Naive thymus-derived CD4-positive, alpha-beta T cell (primary cell): ENCODE data around the gene FILIP1L. TPM values are rescaled to one million over a fixed set of nuclear protein-coding genes. Genes with fewer than 3 reads are reported as not detected.

Experiments
- ATAC-seq: fragments of 150-1000 bp; cut with Tn5 transposase; 2 replicates; pipeline ENCODE4 v1.10.0; 2021; ENCODE audit warnings: mild to moderate bottlenecking, moderate library complexity
- CTCF ChIA-PET: fragments of 350-600 bp; sonication (Branson Sonifier 250); formaldehyde crosslinking; loops from one replicate; lab custom pipeline; 2021; ENCODE audit warnings: antibody characterized with exemption; lab: Charles Lee
- POLR2A ChIA-PET: fragments of 350-600 bp; sonication (Branson Sonifier 250); formaldehyde crosslinking; loops from one replicate; lab custom pipeline; 2021; ENCODE audit warnings: antibody characterized with exemption, inconsistent platforms; lab: Charles Lee
- DNase-seq, 9 donors: peaks; one replicate each; pipeline versions ENCODE4 v3.0.0 to v3.0.0-alpha.2; 2020 to 2022; ENCODE audit warnings: mixed read lengths in 1 of 9
- H3K27ac ChIP-seq: one replicate; pipeline ENCODE4 v1.7.0; 2013; ENCODE audit warnings: mild to moderate bottlenecking, low read depth, low read length, moderate library complexity
- H3K27me3 ChIP-seq, 2 donors: one replicate each; pipeline ENCODE4 v1.7.0; 2013; ENCODE audit warnings: low read length in 2 of 2, mild to moderate bottlenecking in 2 of 2, moderate library complexity in 2 of 2; ENCODE audit not compliant: control insufficient read depth in 2 of 2, insufficient read depth in 2 of 2
- H3K36me3 ChIP-seq, 3 experiments: 1 replicate in 2 of 3; 2 replicates in 1 of 3; pipeline ENCODE4 v1.7.0; 2013; ENCODE audit warnings: low read length in 3 of 3, mild to moderate bottlenecking in 3 of 3, moderate library complexity in 1 of 3; ENCODE audit not compliant: insufficient read depth in 3 of 3, control insufficient read depth in 2 of 3
- H3K4me1 ChIP-seq, 2 donors: one replicate each; pipeline ENCODE4 v1.7.0; 2013; ENCODE audit warnings: low read length in 2 of 2, mild to moderate bottlenecking in 2 of 2, moderate library complexity in 1 of 2; ENCODE audit not compliant: control insufficient read depth in 2 of 2, insufficient read depth in 2 of 2
- H3K4me3 ChIP-seq: 2 replicates; pipeline ENCODE4 v1.7.0; 2013; ENCODE audit warnings: mild to moderate bottlenecking, low read length
- H3K9me3 ChIP-seq, 3 experiments: 1 replicate in 2 of 3; 2 replicates in 1 of 3; pipeline ENCODE4 v1.7.0; 2013; ENCODE audit warnings: low read length in 3 of 3; ENCODE audit not compliant: control insufficient read depth in 2 of 3
- H3K27ac Mint-ChIP-seq, 9 donors: one replicate each; pipeline ENCODE4 v1.8.0; 2020 to 2022; ENCODE audit warnings: mixed read lengths in 9 of 9, mild to moderate bottlenecking in 8 of 9, moderate library complexity in 5 of 9, inconsistent platforms in 2 of 9
- H3K27me3 Mint-ChIP-seq, 5 donors: one replicate each; pipeline ENCODE4 v1.8.0; 2021 to 2022; ENCODE audit warnings: mixed read lengths in 5 of 5, mild to moderate bottlenecking in 1 of 5
- H3K36me3 Mint-ChIP-seq, 5 donors: one replicate each; pipeline ENCODE4 v1.8.0; 2020 to 2022; ENCODE audit warnings: mixed read lengths in 5 of 5, mild to moderate bottlenecking in 3 of 5, inconsistent platforms in 1 of 5
- H3K4me1 Mint-ChIP-seq, 7 donors: one replicate each; pipeline ENCODE4 v1.8.0; 2020 to 2022; ENCODE audit warnings: mixed read lengths in 7 of 7, mild to moderate bottlenecking in 3 of 7, inconsistent platforms in 1 of 7
- H3K4me3 Mint-ChIP-seq, 10 donors: one replicate each; pipeline ENCODE4 v1.8.0; 2020 to 2022; ENCODE audit warnings: mild to moderate bottlenecking in 10 of 10, mixed read lengths in 10 of 10, moderate library complexity in 6 of 10, inconsistent platforms in 2 of 10
- H3K9me3 Mint-ChIP-seq, 11 donors: one replicate each; pipeline ENCODE4 v1.8.0; 2020 to 2022; ENCODE audit warnings: mixed read lengths in 11 of 11, mild to moderate bottlenecking in 4 of 11, inconsistent platforms in 1 of 11, moderate library complexity in 1 of 11
- intact Hi-C, 2 donors: fragments of 100-400 bp; cut with micrococcal nuclease; formaldehyde crosslinking; loops; one replicate each; pipeline ENCODE4 v1.15.1; 2023
- polyA plus RNA-seq, 2 donors: library from polyadenylated mRNA; unstranded; fragments of 300-500 nt; fragmentation: Illumina TruSeq; gene quantifications; one replicate each; pipeline ENCODE4 v1.2.3, GENCODE V29; 2021
- total RNA-seq, 6 experiments: library from RNA in 5 of 6; stranded (reverse) in 5 of 6; gene quantifications; 1 replicate in 5 of 6; 2 replicates in 1 of 6; pipeline ENCODE4 v1.2.3 and lab custom pipeline; 2021 to 2026

Gene FILIP1L
- total and polyA plus RNA-seq, 7 experiments from 2014 or later: 0.13 to 6.7 (median 0.39) TPM; not detected in 2

DNA sequence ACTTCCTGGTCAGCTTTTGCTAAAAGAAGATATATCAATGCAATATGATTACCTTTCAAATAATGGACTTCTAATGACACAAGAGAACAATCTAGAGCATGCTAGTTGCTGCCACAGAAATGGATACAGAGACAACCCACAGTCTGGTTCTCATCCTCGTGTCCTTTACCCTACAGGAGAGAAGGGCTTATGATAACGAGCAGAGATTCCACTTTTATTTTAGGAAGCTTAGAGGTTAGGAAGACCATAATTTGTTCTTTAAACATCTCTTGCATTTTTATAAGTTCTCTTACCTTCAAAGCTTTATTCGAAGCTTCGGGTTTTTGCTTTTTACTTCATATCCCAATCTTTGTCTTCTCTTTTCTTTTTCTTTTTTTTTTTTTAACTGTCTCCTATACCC, 39.1 kb downstream of the FILIP1L start:
- H3K4me3 Mint-ChIP-seq: peak overlapping the region in 5 of 10 donors; percentile 11 to 70 (median 50)
- H3K4me3 ChIP-seq: no peak overlapping the region
- no peaks in the 10 kb centered on the region for H3K36me3 ChIP-seq
- H3K27me3 Mint-ChIP-seq: no peaks in the 10 kb centered on the region
- no peak for DNase-seq
- H3K27ac ChIP-seq: no peak overlapping the region
- peaks cover 0 to 32% (median 4%) of the 10 kb centered on the region in 5 donors for H3K36me3 Mint-ChIP-seq
- H3K27me3 ChIP-seq: no peaks in the 10 kb centered on the region
- H3K27ac Mint-ChIP-seq: peak overlapping the region in 2 of 9 donors; percentile 53 to 83
- H3K9me3 Mint-ChIP-seq: peaks cover 0 to 12% (median 0%) of the 10 kb centered on the region in 11 donors
- ATAC-seq: no peak
- ChIA-PET CTCF (interaction anchor here (0.8 kb wide), 1 partner anchor 258 kb away, joined by 3 read pairs; no protein-coding TSS in a partner anchor), POLR2A (no interaction called here)
- H3K4me1 Mint-ChIP-seq: peaks cover 30 to 57% (median 50%) of the 10 kb centered on the region in 7 donors
- intact Hi-C loops: no loop called here
- H3K9me3 ChIP-seq: no peaks in the 10 kb centered on the region
- peaks cover 16 to 31% of the 10 kb centered on the region in 2 donors for H3K4me1 ChIP-seq

DNA sequence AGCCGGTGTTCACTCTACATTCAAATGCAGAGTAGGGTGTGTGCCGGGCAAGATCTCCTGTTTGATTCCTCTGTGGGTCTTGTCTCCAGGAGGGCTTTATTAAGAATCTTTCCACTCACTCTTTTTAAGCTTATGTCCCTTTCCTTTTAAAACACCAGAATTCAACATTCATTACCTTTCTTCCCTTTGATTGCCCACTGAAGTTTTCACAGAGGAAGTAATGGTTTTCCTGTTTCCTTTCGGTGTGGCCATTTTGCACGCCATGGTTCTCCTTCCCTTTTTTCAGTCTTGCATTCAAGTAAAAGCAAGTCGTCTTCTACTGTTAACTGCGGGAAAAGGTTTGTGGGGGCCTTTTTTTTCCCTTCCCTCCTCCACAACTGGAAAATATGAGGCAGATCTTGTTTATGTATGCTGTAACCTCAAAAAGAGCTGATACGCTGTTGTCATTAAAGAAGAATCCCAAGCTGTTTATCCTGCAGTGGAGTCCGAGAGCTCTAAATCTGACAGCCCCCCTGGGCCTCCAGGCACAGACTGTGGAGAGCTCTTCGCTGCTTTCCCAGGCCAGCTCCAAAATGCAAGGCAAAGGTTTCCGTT, 40.5 kb downstream of the FILIP1L start:
- peaks cover 0 to 12% (median 0%) of the 10 kb centered on the region in 11 donors for H3K9me3 Mint-ChIP-seq
- intact Hi-C loops: loop anchor here in 1 of 2 donors (2.0 kb wide), 2 partner anchors 207 to 327 kb away; partner anchors contain the start of genes LNP1 and TOMM70
- ATAC-seq: no peak

DNA sequence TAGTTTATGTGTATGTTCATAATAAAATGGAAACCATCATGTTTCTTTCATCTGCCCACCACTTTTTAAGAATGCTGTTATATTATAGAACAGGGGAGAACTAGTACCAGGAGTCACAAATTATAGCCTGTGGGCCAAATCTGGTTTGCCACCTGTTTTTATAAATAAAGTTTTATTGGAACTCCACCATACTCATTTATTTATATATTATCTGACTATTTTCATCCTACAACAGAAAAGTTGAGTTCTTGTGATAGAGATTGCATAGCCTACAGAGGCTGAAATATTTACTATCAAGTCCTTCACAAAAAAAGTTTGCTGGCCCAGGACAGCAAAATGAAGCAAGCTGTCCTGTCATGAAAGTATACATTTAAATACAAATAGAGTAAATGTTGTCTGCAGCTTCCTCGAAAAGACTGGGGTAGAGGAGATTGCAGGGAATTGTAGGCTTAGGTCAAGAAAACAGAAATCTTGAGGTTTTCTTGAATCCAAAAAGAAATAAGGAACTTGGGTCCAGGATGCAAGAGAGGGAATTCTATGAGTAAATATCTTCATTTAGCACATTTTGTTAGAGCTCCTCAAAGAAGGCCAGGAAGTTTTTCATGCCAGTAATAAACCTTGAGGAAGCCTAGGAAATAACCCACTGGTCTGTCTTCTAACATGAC, 41.1 kb downstream of the FILIP1L start:
- peaks cover 16 to 31% of the 10 kb centered on the region in 2 donors for H3K4me1 ChIP-seq
- peaks cover 0 to 34% (median 0%) of the 10 kb centered on the region in 5 donors for H3K36me3 Mint-ChIP-seq

More for the DNA sequence above, 40.5 kb downstream of the FILIP1L start:
- Histone ChIP-seq H3K27me3 (no peaks in the 10 kb centered on the region), H3K4me3 (peak overlapping the region; percentile 8), H3K9me3 (no peaks in the 10 kb centered on the region), H3K27ac (no peak overlapping the region), H3K36me3 (no peaks in the 10 kb centered on the region), H3K4me1 (peaks cover 16 to 31% of the 10 kb centered on the region in 2 donors)
- POLR2A ChIA-PET: interaction anchor here (0.6 to 1.0 kb wide), 3 partner anchors 187 to 1249 kb away, joined by 3 to 5 read pairs (median 3); partner anchors contain the start of gene TBC1D23
- H3K36me3 Mint-ChIP-seq: peaks cover 0 to 34% (median 0%) of the 10 kb centered on the region in 5 donors
- H3K27me3 Mint-ChIP-seq: no peaks in the 10 kb centered on the region
- H3K27ac Mint-ChIP-seq: peak overlapping the region in 4 of 9 donors; percentile 10 to 92 (median 38)
- peak overlapping the region; percentile 54 to 82 (median 76) for H3K4me3 Mint-ChIP-seq
- peak in 3 of 9 donors; percentile 2 to 32 (median 10) for DNase-seq
- CTCF ChIA-PET: no interaction called here
- peaks cover 33 to 69% (median 58%) of the 10 kb centered on the region in 7 donors for H3K4me1 Mint-ChIP-seq

DNA sequence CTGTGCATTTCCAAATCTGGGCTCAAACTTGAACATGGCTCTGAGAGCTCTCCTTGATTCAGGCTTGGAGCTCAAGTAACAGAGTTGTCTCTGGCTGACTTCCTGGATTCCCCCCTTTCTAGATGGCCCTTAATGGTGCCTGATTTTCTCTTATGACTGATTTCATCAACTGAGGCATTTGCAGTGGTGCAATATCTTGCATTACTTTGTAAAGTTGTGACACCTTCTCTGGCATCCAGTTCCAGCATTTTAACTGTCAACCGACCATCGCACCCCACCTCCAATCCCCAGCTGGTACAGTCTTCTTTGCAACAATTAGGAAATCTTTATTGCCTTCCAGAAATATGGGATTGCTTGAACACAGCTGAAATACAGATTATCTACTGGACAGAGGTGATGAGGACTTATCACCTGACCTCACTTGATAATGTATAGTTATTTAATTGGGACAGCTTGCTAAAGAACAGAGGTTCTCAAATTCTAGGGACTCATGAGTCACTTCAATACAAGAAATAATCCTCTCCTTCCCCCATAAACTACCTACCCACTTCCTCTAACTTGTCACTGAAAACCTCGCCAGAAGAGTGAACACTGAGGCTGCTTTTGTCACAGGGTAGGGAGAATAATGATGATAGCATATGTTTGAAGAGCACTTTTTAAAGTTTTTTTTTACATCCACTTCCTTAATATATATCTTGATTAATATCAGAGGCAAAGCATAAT, 41.8 kb downstream of the FILIP1L start:
- peaks cover 0 to 34% (median 0%) of the 10 kb centered on the region in 5 donors for H3K36me3 Mint-ChIP-seq
- intact Hi-C loops: loop anchor here in 1 of 2 donors (1.0 to 2.0 kb wide), 3 partner anchors 15 to 328 kb away; partner anchors contain the start of genes LNP1 and TOMM70
- no peak overlapping the region for H3K27ac ChIP-seq
- peak overlapping the region in 4 of 9 donors; percentile 17 to 92 (median 20) for H3K27ac Mint-ChIP-seq
- H3K27me3 ChIP-seq: no peaks in the 10 kb centered on the region
- POLR2A ChIA-PET: no interaction called here
- H3K4me1 ChIP-seq: peaks cover 16 to 31% of the 10 kb centered on the region in 2 donors
- peaks cover 33 to 71% (median 59%) of the 10 kb centered on the region in 7 donors for H3K4me1 Mint-ChIP-seq
- H3K9me3 ChIP-seq: no peaks in the 10 kb centered on the region
- H3K9me3 Mint-ChIP-seq: peaks cover 0 to 12% (median 0%) of the 10 kb centered on the region in 11 donors
- H3K36me3 ChIP-seq: no peaks in the 10 kb centered on the region
- no peak overlapping the region for H3K4me3 ChIP-seq
- CTCF ChIA-PET: interaction anchor here (1.0 kb wide), 1 partner anchor 189 kb away, joined by 3 read pairs; no protein-coding TSS in a partner anchor
- DNase-seq (peak in 2 of 9 donors; percentile 13 to 17), ATAC-seq (peak; percentile 67)
- no peaks in the 10 kb centered on the region for H3K27me3 Mint-ChIP-seq
- H3K4me3 Mint-ChIP-seq: peak overlapping the region in 9 of 10 donors; percentile 6 to 82 (median 47)

More for the DNA sequence above, 41.1 kb downstream of the FILIP1L start:
- POLR2A ChIA-PET: interaction anchor here (1.0 kb wide), 1 partner anchor 187 kb away, joined by 3 read pairs; the partner anchor contains the start of gene TBC1D23
- Mint-ChIP-seq H3K4me3 (peak overlapping the region; percentile 54 to 82 (median 76)), H3K27ac (peak overlapping the region in 4 of 9 donors; percentile 10 to 92 (median 38)), H3K4me1 (peaks cover 33 to 71% (median 59%) of the 10 kb centered on the region in 7 donors), H3K27me3 (no peaks in the 10 kb centered on the region), H3K9me3 (peaks cover 0 to 12% (median 0%) of the 10 kb centered on the region in 11 donors)
- intact Hi-C loops: loop anchor here in 1 of 2 donors (2.0 kb wide), 2 partner anchors 206 to 328 kb away; partner anchors contain the start of genes LNP1 and TOMM70
- no peaks in the 10 kb centered on the region for H3K27me3 ChIP-seq
- no peaks in the 10 kb centered on the region for H3K36me3 ChIP-seq
- no peak overlapping the region for H3K27ac ChIP-seq
- CTCF ChIA-PET: no interaction called here
- no peaks in the 10 kb centered on the region for H3K9me3 ChIP-seq
- no peak for ATAC-seq
- no peak for DNase-seq
- H3K4me3 ChIP-seq: no peak overlapping the region

DNA sequence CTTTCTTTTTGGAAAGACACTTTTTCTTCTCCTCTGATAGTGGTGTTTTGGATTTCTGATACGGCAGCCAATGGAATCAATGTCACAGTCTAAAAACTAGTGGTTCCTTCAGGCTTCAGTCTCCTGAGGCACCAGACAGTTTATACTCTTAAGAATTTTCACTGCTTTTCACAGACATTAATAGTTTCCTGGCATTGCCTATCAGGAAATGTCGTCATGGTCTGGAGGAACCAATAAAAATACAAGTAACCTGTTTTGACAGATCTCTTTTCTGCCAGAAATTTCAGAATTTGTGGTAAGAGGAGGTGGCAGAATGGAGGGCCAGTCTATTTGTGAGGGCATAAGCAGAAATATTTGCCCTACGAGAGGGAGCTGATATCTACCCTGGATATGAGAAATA, 44.8 kb downstream of the FILIP1L start:
- intact Hi-C loops: loop anchor here (1.0 to 5.0 kb wide), 8 partner anchors 21 to 523 kb away; no protein-coding TSS in a partner anchor
- H3K9me3 Mint-ChIP-seq: peaks cover 0 to 12% (median 0%) of the 10 kb centered on the region in 11 donors
- H3K36me3 ChIP-seq: no peaks in the 10 kb centered on the region
- ChIA-PET POLR2A (no interaction called here), CTCF (interaction anchor here (0.8 to 2.9 kb wide), 4 partner anchors 11 to 185 kb away, joined by 3 to 23 read pairs (median 4); no protein-coding TSS in a partner anchor)
- H3K9me3 ChIP-seq: no peaks in the 10 kb centered on the region
- H3K27ac ChIP-seq: no peak overlapping the region
- peak overlapping the region in 1 of 9 donors; percentile 7 for H3K27ac Mint-ChIP-seq
- DNase-seq: no peak
- peak overlapping the region in 1 of 10 donors; percentile 20 for H3K4me3 Mint-ChIP-seq
- H3K4me1 ChIP-seq: peaks cover 16 to 20% of the 10 kb centered on the region in 2 donors
- H3K27me3 ChIP-seq: no peaks in the 10 kb centered on the region
- peaks cover 22 to 47% (median 40%) of the 10 kb centered on the region in 7 donors for H3K4me1 Mint-ChIP-seq
- H3K27me3 Mint-ChIP-seq: no peaks in the 10 kb centered on the region
- H3K4me3 ChIP-seq: no peak overlapping the region
- ATAC-seq: no peak
- H3K36me3 Mint-ChIP-seq: peaks cover 0 to 27% (median 0%) of the 10 kb centered on the region in 5 donors
